Small intestine (tissue), 7 donors: ENCODE results near the gene IRAK3. TPM values are rescaled to one million over a fixed set of nuclear protein-coding genes. Genes with fewer than 3 reads are reported as not detected.

Source experiments
- DNase-seq, 2 donors: peaks; one replicate each; pipeline versions ENCODE4 v3.0.0 to v3.0.0-alpha.2; 2013
- FAIRE-seq: peaks from 2 replicates; lab custom pipeline; 2012; peaks lifted over from hg19 to GRCh38; lab: Jason Lieb, UNC
- H3K27ac ChIP-seq, 3 donors: one replicate each; pipeline ENCODE4 v1.5.1; 2013; ENCODE audit warnings: low read length in 2 of 3, mild to moderate bottlenecking in 2 of 3, control low read depth in 1 of 3, inconsistent platforms in 1 of 3, low read depth in 1 of 3, moderate library complexity in 1 of 3
- H3K27me3 ChIP-seq, 3 donors: one replicate each; pipeline ENCODE4 v1.6.1; 2013; ENCODE audit warnings: low read length in 3 of 3, inconsistent platforms in 1 of 3; ENCODE audit not compliant: control insufficient read depth in 3 of 3, insufficient read depth in 3 of 3
- H3K36me3 ChIP-seq, 3 donors: one replicate each; pipeline ENCODE4 v1.6.1; 2013; ENCODE audit warnings: low read length in 3 of 3, inconsistent platforms in 1 of 3, low read depth in 1 of 3, mild to moderate bottlenecking in 1 of 3, moderate library complexity in 1 of 3; ENCODE audit not compliant: control insufficient read depth in 3 of 3, insufficient read depth in 2 of 3
- H3K4me1 ChIP-seq, 3 donors: one replicate each; pipeline ENCODE4 v1.6.1; 2013; ENCODE audit warnings: low read length in 2 of 3, inconsistent platforms in 1 of 3, low read depth in 1 of 3, mild to moderate bottlenecking in 1 of 3, moderate library complexity in 1 of 3; ENCODE audit not compliant: control insufficient read depth in 3 of 3, insufficient read depth in 2 of 3
- H3K4me3 ChIP-seq, 3 donors: one replicate each; pipeline ENCODE4 v1.5.1; 2013; ENCODE audit warnings: low read length in 3 of 3, control low read depth in 1 of 3, inconsistent platforms in 1 of 3, low read depth in 1 of 3, mild to moderate bottlenecking in 1 of 3, moderate library complexity in 1 of 3
- H3K9me3 ChIP-seq, 2 donors: one replicate each; pipeline ENCODE4 v1.6.1; 2013; ENCODE audit warnings: low read depth in 1 of 2, low read length in 1 of 2; ENCODE audit not compliant: control insufficient read depth in 2 of 2, insufficient read depth in 1 of 2
- WGBS, 3 donors: extraction: QIAGEN DNeasy Blood & Tissue Kit; methylation state at CpG; one replicate each; pipeline ENCODE4 v1.1.7; 2013; 5-methylcytosine and 5-hydroxymethylcytosine counted together
- polyA plus RNA-seq, 4 donors: library from polyadenylated mRNA; stranded (reverse) in 3 of 4; unstranded in 1 of 4; fragments of 200-250 nt in 3 of 4; fragments of 120-200 nt in 1 of 4; gene quantifications; one replicate each; pipeline versions ENCODE4 v1.2.1 to v1.2.3, GENCODE V29; 2013
- donor health status: healthy with polysubstance abuse.
- donor health status: control.
- donor health status: control.
- donor health status: Bipolar disorder and iron deficiency.
- donor health status: healthy.

IRAK3 gene
- polyA plus RNA-seq, 4 donors: 0.22 to 4.0 (median 1.6) TPM

- peaks cover 0 to 4% (median 0%) of the 10 kb centered on the region in 3 donors for H3K4me1 ChIP-seq
- no peak overlapping the region for H3K4me3 ChIP-seq
- no peak for FAIRE-seq
- no peaks in the 10 kb centered on the region for H3K36me3 ChIP-seq
- peaks cover 5 to 43% (median 8%) of the 10 kb centered on the region in 3 donors for H3K27me3 ChIP-seq
- 63 to 68% (median 65%) methylated on average over 7 of the region's 7 CpGs for WGBS, 3 donors
- no peak for DNase-seq
- H3K27ac ChIP-seq: no peak overlapping the region
- peaks cover 0 to 5% of the 10 kb centered on the region in 2 donors for H3K9me3 ChIP-seq
Measured at GRCh38 chr12:66191547-66192126, 2.6 kb downstream of the IRAK3 start.

GRCh38 chr12:66194122-66194521 lies 5.1 kb downstream of the IRAK3 start:
- peaks cover 0 to 27% (median 5%) of the 10 kb centered on the region in 3 donors for H3K27me3 ChIP-seq
- no peaks in the 10 kb centered on the region for H3K9me3 ChIP-seq
- H3K4me1 ChIP-seq: no peaks in the 10 kb centered on the region
- DNase-seq (no peak), FAIRE-seq (no peak)
- no peak overlapping the region for H3K27ac ChIP-seq
- H3K36me3 ChIP-seq: no peaks in the 10 kb centered on the region
- WGBS, 3 donors: 88 to 100% (median 88%) methylated on average over 2 of the region's 2 CpGs
- no peak overlapping the region for H3K4me3 ChIP-seq

DNA sequence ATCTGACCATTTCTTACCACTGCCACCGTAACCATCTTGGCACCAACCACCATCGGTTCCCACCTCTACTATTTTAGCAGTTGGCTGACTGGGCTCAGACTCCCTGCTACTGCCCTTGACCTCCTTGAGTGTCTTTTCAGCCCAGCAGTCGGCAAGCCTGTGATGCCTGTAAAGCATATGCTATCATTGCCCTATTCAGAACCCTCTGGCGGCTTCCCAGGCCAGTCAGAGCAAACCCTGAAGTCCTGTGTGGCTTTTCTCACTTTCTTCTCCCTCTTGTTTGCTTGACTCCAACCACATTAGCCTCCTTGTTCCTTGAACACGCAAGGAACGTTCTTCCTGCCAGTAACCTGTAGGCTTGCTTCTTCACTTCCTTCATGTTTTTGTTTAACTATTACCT lies 6.2 kb downstream of the IRAK3 start:
- H3K27ac ChIP-seq: no peak overlapping the region
- no peaks in the 10 kb centered on the region for H3K4me1 ChIP-seq
- H3K27me3 ChIP-seq: peaks cover 0 to 19% (median 0%) of the 10 kb centered on the region in 3 donors
- no peak for FAIRE-seq
- H3K9me3 ChIP-seq: peaks cover 0 to 2% of the 10 kb centered on the region in 2 donors
- WGBS, 3 donors: 81 to 83% (median 81%) methylated on average over 6 of the region's 6 CpGs
- H3K36me3 ChIP-seq: no peaks in the 10 kb centered on the region
- H3K4me3 ChIP-seq: no peak overlapping the region
- no peak for DNase-seq

DNA sequence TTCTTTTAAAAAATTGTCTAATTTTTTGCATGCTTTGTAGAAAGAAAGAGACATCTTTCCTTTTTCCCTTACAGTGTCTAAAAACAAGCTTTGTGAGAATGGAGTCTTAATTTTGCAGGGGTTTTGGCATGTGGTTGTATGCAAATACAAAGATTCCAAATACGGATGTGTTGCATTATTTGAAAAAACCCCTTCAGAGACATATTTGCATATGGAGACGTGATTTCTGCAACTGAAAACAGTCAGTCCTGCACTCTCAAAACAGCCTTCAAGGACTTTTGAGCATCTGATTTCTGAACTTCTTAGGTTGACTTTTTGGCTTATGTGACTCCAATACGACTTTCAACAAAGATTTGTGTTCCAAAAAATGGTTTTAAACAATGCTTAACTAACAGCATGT lies 7.8 kb downstream of the IRAK3 start:
- FAIRE-seq (no peak), DNase-seq (no peak)
- Histone ChIP-seq H3K36me3 (no peaks in the 10 kb centered on the region), H3K4me1 (no peaks in the 10 kb centered on the region), H3K27ac (no peak overlapping the region), H3K4me3 (no peak overlapping the region), H3K9me3 (peaks cover 0 to 5% of the 10 kb centered on the region in 2 donors), H3K27me3 (peaks cover 0 to 5% (median 0%) of the 10 kb centered on the region in 3 donors)
- 46 to 57% (median 49%) methylated on average over 3 of the region's 3 CpGs for WGBS, 3 donors

DNA sequence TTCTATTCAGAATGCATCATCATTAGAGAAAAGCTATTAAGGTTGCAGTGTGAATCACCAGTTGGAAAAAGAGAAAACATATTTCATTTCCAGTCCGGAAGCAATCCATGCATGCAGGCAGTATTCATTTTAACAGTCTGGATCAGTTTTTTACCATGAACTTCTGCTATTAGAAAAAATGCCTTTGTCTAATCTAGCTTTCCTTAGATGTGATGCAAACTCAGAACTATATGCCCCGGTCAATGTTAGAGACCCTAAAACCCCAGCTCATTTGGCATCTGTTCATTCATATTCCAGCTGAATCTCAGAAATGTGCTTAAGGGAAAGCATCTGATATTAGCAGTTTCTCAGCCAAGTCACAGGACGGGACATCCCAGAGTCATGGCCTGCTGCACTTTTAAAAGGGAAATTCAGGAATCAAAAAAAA lies 8.5 kb downstream of the IRAK3 start:
- H3K27ac ChIP-seq: no peak overlapping the region
- peaks cover 0 to 5% of the 10 kb centered on the region in 2 donors for H3K9me3 ChIP-seq
- H3K4me3 ChIP-seq: no peak overlapping the region
- DNase-seq (no peak), FAIRE-seq (no peak)
- no peaks in the 10 kb centered on the region for H3K4me1 ChIP-seq
- peaks cover 0 to 3% (median 0%) of the 10 kb centered on the region in 3 donors for H3K27me3 ChIP-seq
- WGBS, 3 donors: 54 to 84% (median 79%) methylated on average over 3 of the region's 3 CpGs
- H3K36me3 ChIP-seq: no peaks in the 10 kb centered on the region

DNA sequence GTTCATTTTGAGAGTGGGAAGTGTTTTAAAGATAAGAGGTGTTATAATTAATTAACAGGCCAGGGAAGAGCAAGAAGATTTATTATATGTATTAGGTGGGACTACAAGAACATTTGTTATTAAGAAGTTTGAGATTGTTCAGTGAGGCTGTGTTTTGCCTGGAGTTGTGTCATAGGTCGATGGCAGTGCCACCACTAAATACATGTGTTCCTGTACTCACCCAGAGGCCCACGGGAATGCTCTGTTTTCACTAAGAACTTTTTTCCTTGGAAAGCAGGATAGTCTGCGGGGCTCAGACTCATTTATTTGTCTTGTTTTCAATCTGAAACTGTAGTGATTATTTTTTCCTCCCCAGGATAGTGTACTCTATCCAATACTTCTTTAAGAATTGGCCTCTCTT lies 10.1 kb downstream of the IRAK3 start:
- no peak for FAIRE-seq
- WGBS, 3 donors: 69 to 76% (median 74%) methylated on average over 3 of the region's 3 CpGs
- Histone ChIP-seq H3K27me3 (no peaks in the 10 kb centered on the region), H3K4me1 (no peaks in the 10 kb centered on the region), H3K36me3 (no peaks in the 10 kb centered on the region), H3K27ac (no peak overlapping the region), H3K9me3 (peaks cover 0 to 5% of the 10 kb centered on the region in 2 donors), H3K4me3 (no peak overlapping the region)
- no peak for DNase-seq

- H3K4me1 ChIP-seq: no peaks in the 10 kb centered on the region
- H3K27ac ChIP-seq: no peak overlapping the region
- DNase-seq: no peak
- H3K27me3 ChIP-seq: no peaks in the 10 kb centered on the region
- FAIRE-seq: no peak
- no peaks in the 10 kb centered on the region for H3K36me3 ChIP-seq
- H3K9me3 ChIP-seq: peaks cover 0 to 5% of the 10 kb centered on the region in 2 donors
- no peak overlapping the region for H3K4me3 ChIP-seq
Measured at GRCh38 chr12:66199831-66200509, 11.0 kb downstream of the IRAK3 start.

DNA sequence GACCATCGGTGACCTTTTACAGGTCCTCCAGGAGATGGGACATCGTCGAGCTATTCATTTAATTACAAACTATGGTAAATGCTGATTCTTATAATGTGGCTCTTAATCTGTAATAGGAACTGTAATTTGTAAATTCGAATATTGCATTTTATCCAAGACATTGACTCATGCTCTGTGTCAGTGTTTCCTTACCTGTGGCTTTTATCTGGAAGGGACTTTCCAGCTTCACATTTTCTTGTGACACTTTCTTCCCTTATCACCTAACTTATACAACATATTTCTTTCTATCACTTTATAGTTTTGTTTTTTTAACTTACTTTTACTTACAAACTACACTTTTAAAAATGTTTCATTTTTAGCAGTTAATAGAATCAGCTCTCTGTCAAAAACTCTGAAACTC lies 14.8 kb downstream of the IRAK3 start:
- H3K27ac ChIP-seq: no peak overlapping the region
- H3K4me3 ChIP-seq: no peak overlapping the region
- no peaks in the 10 kb centered on the region for H3K36me3 ChIP-seq
- WGBS, 3 donors: 57 to 76% (median 58%) methylated on average over 4 of the region's 4 CpGs
- DNase-seq (no peak), FAIRE-seq (no peak)
- H3K9me3 ChIP-seq: peaks cover 0 to 5% of the 10 kb centered on the region in 2 donors
- no peaks in the 10 kb centered on the region for H3K27me3 ChIP-seq
- no peaks in the 10 kb centered on the region for H3K4me1 ChIP-seq
